Suprapubic skin (tissue), 3 donors: ENCODE data around the gene TRIM43B.

Source experiments
- CTCF ChIP-seq, 2 donors: fragments of 200-600 bp in 1 of 2; fragments of 450-650 bp in 1 of 2; sonication (generic) in 1 of 2; IDR thresholded peaks; one replicate each; pipeline ENCODE4 v1.5.1; 2016 to 2019; ENCODE audit warnings: antibody characterized with exemption in 2 of 2, mild to moderate bottlenecking in 1 of 2, moderate library complexity in 1 of 2
- POLR2AphosphoS5 ChIP-seq, 3 donors: sonication (generic); formaldehyde crosslinking; IDR thresholded peaks; one replicate each; pipeline ENCODE4 v1.6.1; 2017; ENCODE audit warnings: antibody characterized with exemption in 3 of 3

GRCh38 chr2:95509408-95509807, 24.9 kb upstream of the TRIM43B start:
- TF ChIP-seq CTCF (IDR thresholded peaks at IDR 0.05): no peak
- TF ChIP-seq POLR2AphosphoS5 (IDR thresholded peaks at IDR 0.05): no peak
